PFSK-1 (cell line): ENCODE results near the gene ZRANB1.

Experiments
- FOXP2 ChIP-seq: optimal IDR thresholded peaks from 2 replicates; pipeline ENCODE3; 2011; ENCODE audit warnings: borderline replicate concordance, control low read depth, inconsistent platforms; ENCODE audit not compliant: insufficient read depth; ENCODE audit errors: extremely low read length, extremely low read depth
- POLR2AphosphoS5 ChIP-seq: IDR thresholded peaks from 2 replicates; pipeline ENCODE4 v1.6.1; 2012; ENCODE audit warnings: low read depth, mild to moderate bottlenecking, control low read depth, low read length, moderate library complexity
- REST ChIP-seq, 2 experiments: IDR thresholded peaks; 2 replicates each; pipeline versions ENCODE4 v1.6.1 to v1.8.0; 2011 to 2012; ENCODE audit warnings: low read depth in 2 of 2, low read length in 2 of 2, control low read depth in 1 of 2, inconsistent platforms in 1 of 2, mild to moderate bottlenecking in 1 of 2, moderate library complexity in 1 of 2; ENCODE audit not compliant: insufficient read depth in 1 of 2
- SIN3A ChIP-seq: IDR thresholded peaks from 2 replicates; pipeline ENCODE4 v1.6.1; 2012; ENCODE audit warnings: mild to moderate bottlenecking, low read length, moderate library complexity, borderline replicate concordance; ENCODE audit not compliant: insufficient read depth
- TAF1 ChIP-seq: IDR thresholded peaks from 2 replicates; pipeline ENCODE4 v1.6.1; 2012; ENCODE audit warnings: low read length, control low read depth, borderline replicate concordance; ENCODE audit not compliant: insufficient read depth

GRCh38 chr10:125003146-125003900 lies 61.4 kb downstream of the ZRANB1 start:
- TF ChIP-seq REST (IDR thresholded peaks at IDR 0.05; ENCODE audit: insufficient read depth in 1 of 2, low read depth in 2 of 2, low read length in 2 of 2) (no peak), POLR2AphosphoS5 (no peak), TAF1 (no peak), SIN3A (no peak), FOXP2 (no peak)
